ENCODE measurements around the gene TTC34. TPM values are rescaled to one million over a fixed set of nuclear protein-coding genes. Genes with fewer than 3 reads are reported as not detected.

TTC34 gene
- total RNA-seq, 4 donors from 2014 or later, result 0.17 to 0.75 (median 0.27) TPM

- TF ChIP-seq CTCF (IDR thresholded peaks at IDR 0.05; ENCODE audit: low read depth), result no peak
Observed at GRCh38 chr1:2637442-2638145, 163.9 kb downstream of the TTC34 start.

- no peak for TF ChIP-seq CTCF (IDR thresholded peaks at IDR 0.05; ENCODE audit: low read depth)
Observed at GRCh38 chr1:2636733-2637132, 164.8 kb downstream of the TTC34 start.

- TF ChIP-seq CTCF (IDR thresholded peaks at IDR 0.05; ENCODE audit: low read depth), result no peak
Observed at GRCh38 chr1:2635361-2636010, 166.0 kb downstream of the TTC34 start.

- TF ChIP-seq CTCF (IDR thresholded peaks at IDR 0.05; ENCODE audit: low read depth), result no peak
Observed at GRCh38 chr1:2633936-2634491, 167.5 kb downstream of the TTC34 start.

- TF ChIP-seq CTCF (IDR thresholded peaks at IDR 0.05; ENCODE audit: low read depth), result no peak
Observed at GRCh38 chr1:2633366-2633935, 168.0 kb downstream of the TTC34 start.

GRCh38 chr1:2632561-2633361 is 168.7 kb downstream of the TTC34 start, which contains the start of gene MMEL1:
Gene MMEL1, minus strand, starts transcription at chr1:2633016. Its CDS starts 3,532 bp downstream, at chr1:2629484.
- no peak for TF ChIP-seq CTCF (IDR thresholded peaks at IDR 0.05; ENCODE audit: low read depth)

Data from subcutaneous adipose tissue (tissue), 4 donors.